ENCODE data around the gene CSK. TPM values are rescaled to one million over a fixed set of nuclear protein-coding genes. Genes with fewer than 3 reads are reported as not detected.
"Not testable (repeated sequence)": the region's sequence is repeated elsewhere in the genome, so short reads cannot be mapped to it uniquely, and the experiment has no call there.

Gene CSK
- total RNA-seq, 4 donors from 2014 or later: 4.9 to 41.6 (median 26.4) TPM

DNA sequence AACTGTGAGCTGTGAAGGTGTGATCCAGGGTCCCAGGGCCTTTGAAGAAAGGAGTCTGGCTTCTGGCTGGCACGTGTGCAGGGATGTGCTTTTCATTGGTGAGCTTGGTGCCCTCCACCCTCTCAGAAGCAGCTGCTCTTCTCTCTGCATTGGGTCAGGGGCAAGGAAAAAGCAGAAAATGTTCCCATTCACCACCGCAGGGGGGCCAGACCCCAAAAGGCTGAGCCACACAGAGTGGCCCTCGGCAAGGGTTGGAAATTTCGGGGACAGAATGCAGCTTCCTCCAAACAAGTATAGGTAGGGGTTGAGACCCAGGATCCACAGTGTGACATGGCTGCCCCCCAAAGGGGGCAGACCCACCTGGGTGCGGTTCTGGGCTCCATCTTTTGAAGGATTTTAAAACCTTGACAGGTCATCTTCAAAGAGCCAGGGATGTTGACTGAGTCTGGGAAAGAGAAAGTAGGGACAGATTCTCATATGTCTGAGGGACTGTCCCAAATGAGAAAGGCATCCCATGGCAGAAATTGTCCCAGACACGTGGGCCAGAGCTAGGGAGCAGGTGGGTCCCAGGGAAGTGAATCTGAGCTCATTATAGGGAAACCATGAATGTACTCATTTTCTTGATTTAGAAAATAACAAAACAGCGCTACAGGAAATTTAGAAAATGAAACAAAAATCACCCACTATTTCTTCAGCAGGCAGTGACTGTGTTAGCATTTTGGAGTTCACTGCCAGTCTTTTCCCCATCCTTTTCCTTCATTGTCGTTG is 2.7 kb downstream of the CSK start:
- peak overlapping the region in 1 of 2 donors; percentile 0 for H3K27ac ChIP-seq
- intact Hi-C loops (cut with DNase I; ENCODE audit: low total_unique reads): no loop called here
- no peak for DNase-seq
- no peaks in the 10 kb centered on the region for H3K27me3 ChIP-seq
- no peaks in the 10 kb centered on the region for H3K36me3 ChIP-seq
- H3K4me1 ChIP-seq: peaks cover 3 to 33% of the 10 kb centered on the region in 2 donors
- no peak overlapping the region for H3K4me3 ChIP-seq
- H3K9me3 ChIP-seq: no peaks in the 10 kb centered on the region
- no peak for TF ChIP-seq POLR2A (IDR thresholded peaks at IDR 0.05)
- TF ChIP-seq, protein P1, sequence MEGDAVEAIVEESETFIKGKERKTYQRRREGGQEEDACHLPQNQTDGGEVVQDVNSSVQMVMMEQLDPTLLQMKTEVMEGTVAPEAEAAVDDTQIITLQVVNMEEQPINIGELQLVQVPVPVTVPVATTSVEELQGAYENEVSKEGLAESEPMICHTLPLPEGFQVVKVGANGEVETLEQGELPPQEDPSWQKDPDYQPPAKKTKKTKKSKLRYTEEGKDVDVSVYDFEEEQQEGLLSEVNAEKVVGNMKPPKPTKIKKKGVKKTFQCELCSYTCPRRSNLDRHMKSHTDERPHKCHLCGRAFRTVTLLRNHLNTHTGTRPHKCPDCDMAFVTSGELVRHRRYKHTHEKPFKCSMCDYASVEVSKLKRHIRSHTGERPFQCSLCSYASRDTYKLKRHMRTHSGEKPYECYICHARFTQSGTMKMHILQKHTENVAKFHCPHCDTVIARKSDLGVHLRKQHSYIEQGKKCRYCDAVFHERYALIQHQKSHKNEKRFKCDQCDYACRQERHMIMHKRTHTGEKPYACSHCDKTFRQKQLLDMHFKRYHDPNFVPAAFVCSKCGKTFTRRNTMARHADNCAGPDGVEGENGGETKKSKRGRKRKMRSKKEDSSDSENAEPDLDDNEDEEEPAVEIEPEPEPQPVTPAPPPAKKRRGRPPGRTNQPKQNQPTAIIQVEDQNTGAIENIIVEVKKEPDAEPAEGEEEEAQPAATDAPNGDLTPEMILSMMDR (IDR thresholded peaks at IDR 0.05): no peak

DNA sequence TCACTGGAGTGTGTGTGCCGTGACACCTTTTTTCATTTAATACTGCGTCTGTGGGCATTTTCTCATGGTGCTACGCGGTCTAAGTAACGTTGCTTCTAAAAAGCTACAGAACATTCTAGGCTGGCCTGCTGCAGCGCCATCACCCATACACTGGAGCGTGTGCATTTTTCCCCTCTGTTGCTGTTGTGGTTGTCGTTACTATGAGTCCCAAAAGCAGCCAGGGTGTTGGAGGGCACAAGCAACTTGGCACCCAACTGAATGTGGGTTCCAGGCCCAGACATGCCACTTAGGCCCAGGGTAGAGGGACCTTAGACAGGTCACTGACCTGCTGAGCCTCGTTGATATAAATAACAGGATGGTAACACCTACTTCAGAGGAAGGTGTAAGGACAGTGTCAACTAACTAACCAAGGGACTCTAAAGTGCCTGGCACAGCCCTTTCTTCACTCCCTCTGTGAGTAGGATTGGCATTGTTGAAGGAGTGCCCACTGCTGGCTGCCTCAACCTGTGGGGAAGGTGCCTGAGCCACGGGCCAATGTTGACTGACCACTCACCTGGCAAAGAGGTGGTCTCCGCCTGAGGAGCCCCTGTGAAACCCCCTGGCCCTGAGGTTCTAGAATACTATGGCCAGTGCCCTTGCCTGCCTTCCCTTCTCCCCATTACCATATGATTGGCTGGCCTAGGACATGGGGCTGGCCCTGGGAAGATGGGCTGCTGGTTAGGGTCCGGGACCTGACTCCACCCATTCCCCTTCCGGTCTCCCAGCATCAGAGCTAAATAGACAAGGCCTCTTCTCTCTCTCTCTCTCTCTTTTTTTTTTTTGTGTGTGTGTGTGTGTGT is 3.5 kb downstream of the CSK start:
- H3K4me1 ChIP-seq: peaks cover 3 to 41% of the 10 kb centered on the region in 2 donors
- TF ChIP-seq POLR2A (IDR thresholded peaks at IDR 0.05): no peak
- TF ChIP-seq, protein P1 (IDR thresholded peaks at IDR 0.05): no peak
- H3K27me3 ChIP-seq: no peaks in the 10 kb centered on the region
- no peak overlapping the region for H3K4me3 ChIP-seq
- intact Hi-C loops (cut with DNase I; ENCODE audit: low total_unique reads): no loop called here
- no peaks in the 10 kb centered on the region for H3K9me3 ChIP-seq
- H3K27ac ChIP-seq: peak overlapping the region in 1 of 2 donors; percentile 24
- H3K36me3 ChIP-seq: no peaks in the 10 kb centered on the region
- DNase-seq: no peak

DNA sequence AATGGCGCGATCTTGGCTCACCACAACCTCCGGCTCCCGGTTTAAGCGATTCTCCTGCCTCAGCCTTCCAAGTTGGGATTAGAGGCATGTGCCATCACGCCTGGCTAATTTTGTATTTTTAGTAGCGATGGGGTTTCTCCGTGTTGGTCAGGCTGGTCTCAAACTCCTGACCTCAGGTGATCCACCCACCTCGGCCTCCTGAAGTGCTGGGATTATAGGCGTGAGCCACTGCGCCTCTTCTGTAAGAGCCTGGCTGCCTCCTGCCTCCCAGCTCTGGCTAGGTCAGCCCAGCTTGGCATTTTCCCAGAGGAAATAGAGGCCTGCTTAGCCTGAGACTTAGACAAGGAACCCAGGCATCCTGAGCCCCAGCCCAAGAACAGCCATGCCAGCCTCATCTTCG is 4.2 kb downstream of the CSK start:
- H3K4me1 ChIP-seq: peaks cover 3 to 42% of the 10 kb centered on the region in 2 donors
- DNase-seq; H3K36me3 ChIP-seq; intact Hi-C loops (cut with DNase I; ENCODE audit: low total_unique reads); H3K9me3 ChIP-seq; H3K27me3 ChIP-seq; H3K4me3 ChIP-seq: not testable (repeated sequence)
- peak overlapping the region; percentile 3 to 29 for H3K27ac ChIP-seq

DNA sequence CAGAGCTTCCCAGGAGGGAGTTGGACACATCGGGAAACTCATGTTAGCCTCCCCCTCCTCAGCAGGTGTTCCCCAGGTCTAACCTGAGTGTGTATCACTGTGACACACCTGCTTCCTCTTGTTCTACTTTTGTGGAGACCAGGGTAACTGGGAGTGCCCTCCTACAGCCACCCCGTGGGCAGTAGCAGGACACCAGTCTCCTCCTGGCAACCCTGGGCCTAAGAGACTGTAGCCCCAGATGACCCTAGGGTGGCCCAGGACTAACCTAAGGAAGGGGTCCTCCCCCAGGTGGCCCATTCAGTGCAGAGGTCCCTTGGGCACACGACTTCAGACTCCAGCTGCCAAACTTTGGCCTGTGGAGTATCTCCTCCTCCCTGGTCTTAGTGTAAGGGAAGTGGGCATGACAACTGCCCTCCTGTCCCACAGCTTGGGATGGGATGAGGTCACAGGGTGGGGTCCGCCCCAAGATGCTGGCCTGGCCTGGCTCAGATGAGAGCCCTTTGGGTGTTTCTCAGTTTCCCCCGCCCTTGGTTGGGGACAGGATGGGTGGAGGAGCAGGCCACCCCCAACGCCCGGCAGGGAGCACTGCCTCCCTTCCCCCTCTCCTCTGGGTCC is 4.8 kb downstream of the CSK start:
- no peak for DNase-seq
- Histone ChIP-seq H3K4me1 (peaks cover 0 to 36% of the 10 kb centered on the region in 2 donors), H3K4me3 (no peak overlapping the region), H3K9me3 (no peaks in the 10 kb centered on the region), H3K36me3 (no peaks in the 10 kb centered on the region), H3K27ac (peak overlapping the region; percentile 3 to 29), H3K27me3 (no peaks in the 10 kb centered on the region)
- TF ChIP-seq POLR2A (IDR thresholded peaks at IDR 0.05): no peak
- TF ChIP-seq, protein P1 (IDR thresholded peaks at IDR 0.05): no peak
- intact Hi-C loops (cut with DNase I; ENCODE audit: low total_unique reads): no loop called here

DNA sequence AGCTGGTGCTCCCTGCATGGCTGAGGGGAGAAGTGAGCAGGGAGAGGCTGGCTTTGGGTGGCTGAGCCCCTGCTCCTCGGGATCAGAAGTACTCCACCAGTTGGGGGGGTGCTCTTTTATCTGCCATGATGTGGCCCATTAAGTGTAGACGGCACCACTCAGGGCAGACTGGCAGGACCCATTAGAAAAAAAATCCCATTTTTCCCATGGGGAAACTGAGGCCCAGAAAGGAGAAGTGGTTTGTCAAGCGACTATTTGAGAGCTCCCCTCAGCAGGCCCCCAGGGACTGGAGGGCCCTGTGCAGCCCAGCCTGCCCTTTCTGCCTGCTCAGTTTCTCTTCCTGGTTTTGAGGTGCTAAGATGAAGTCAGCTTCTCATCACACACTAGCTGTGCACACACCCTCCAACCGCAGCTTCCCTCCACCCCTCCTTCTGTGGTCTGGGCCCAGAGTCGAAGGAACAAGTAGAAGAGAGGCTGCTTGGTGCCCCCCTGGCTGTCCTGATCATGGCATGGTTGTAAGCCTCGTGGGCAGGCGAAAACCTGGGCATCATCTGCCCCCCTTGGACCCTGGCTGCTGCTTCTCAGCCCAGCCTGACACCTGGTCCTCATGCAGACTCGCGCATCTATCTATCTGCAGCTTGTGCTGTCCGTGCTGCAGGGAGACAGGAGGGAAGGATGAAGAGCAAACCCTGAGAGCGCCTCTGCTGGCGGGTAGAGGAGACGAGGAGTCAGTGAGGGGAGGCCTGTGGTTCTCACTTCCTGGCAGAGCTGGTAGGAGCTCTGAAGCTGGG is 5.6 kb downstream of the CSK start:
- Histone ChIP-seq H3K9me3 (no peaks in the 10 kb centered on the region), H3K36me3 (no peaks in the 10 kb centered on the region), H3K4me1 (peaks cover 0 to 36% of the 10 kb centered on the region in 2 donors), H3K27me3 (no peaks in the 10 kb centered on the region), H3K27ac (peak overlapping the region; percentile 29 to 32), H3K4me3 (no peak overlapping the region)
- no peak for DNase-seq
- intact Hi-C loops (cut with DNase I; ENCODE audit: low total_unique reads): no loop called here
- TF ChIP-seq, protein P1 (IDR thresholded peaks at IDR 0.05): peak in 1 of 4 experiments; percentile 38
- no peak for TF ChIP-seq POLR2A (IDR thresholded peaks at IDR 0.05)
